SK-N-MC (cell line): ENCODE data around the gene TNFRSF8.

ENCODE experiments used
- DNase-seq: peaks from one replicate; pipeline ENCODE4 v3.0.0-alpha.2; 2011; ENCODE audit warnings: low read depth, low spot score
- H3K27ac ChIP-seq: fragments of 200-600 bp; sonication (generic); 2 replicates; pipeline ENCODE4 v1.5.1; 2016; ENCODE audit warnings: mixed run types
- H3K36me3 ChIP-seq: fragments of 200-600 bp; sonication (generic); 2 replicates; pipeline ENCODE4 v1.6.1; 2017; ENCODE audit warnings: antibody characterized with exemption, low read length, mixed read lengths; ENCODE audit not compliant: insufficient read depth
- H3K4me3 ChIP-seq: fragments of 200-600 bp; sonication (generic); 2 replicates; pipeline ENCODE4 v1.5.1; 2016
- H3K9ac ChIP-seq: fragments of 200-600 bp; sonication (generic); 2 replicates; pipeline ENCODE4 v1.8.0; 2017; ENCODE audit warnings: mixed run types, mixed read lengths; ENCODE audit not compliant: insufficient read length
- H3K9me3 ChIP-seq: fragments of 200-600 bp; sonication (generic); 2 replicates; pipeline ENCODE4 v1.6.1; 2017; ENCODE audit warnings: low read depth, mild to moderate bottlenecking, antibody characterized with exemption, low read length, moderate library complexity, mixed read lengths
- EZH2 ChIP-seq: fragments of 200-600 bp; sonication (generic); IDR thresholded peaks from one replicate; pipeline ENCODE4 v1.6.1; 2017; ENCODE audit warnings: antibody characterized with exemption
- FOXP2 ChIP-seq: optimal IDR thresholded peaks from 2 replicates; pipeline ENCODE3; 2011; ENCODE audit warnings: mild to moderate bottlenecking, moderate library complexity; ENCODE audit not compliant: insufficient read depth; ENCODE audit errors: extremely low read length, control extremely low read depth
- POLR2AphosphoS5 ChIP-seq: IDR thresholded peaks from 2 replicates; pipeline ENCODE4 v1.6.1; 2012; ENCODE audit warnings: mild to moderate bottlenecking, low read depth, low read length, borderline replicate concordance

The TNFRSF8 gene

DNA sequence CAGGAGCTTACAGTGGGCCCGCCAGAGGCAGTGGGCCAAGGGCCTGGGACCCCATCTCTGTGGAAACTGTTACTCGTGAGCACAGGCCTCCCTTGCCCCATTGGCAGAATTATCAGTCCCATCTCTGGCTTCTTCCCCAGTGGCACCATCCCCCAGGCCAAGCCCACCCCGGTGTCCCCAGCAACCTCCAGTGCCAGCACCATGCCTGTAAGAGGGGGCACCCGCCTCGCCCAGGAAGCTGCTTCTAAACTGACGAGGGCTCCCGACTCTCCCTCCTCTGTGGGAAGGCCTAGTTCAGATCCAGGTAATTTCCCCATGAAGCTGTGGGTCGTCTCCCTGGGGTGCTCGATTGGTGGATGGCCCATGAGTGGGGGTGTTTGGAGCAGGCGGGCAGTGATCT, 46.8 kb downstream of the TNFRSF8 start:
- H3K27ac ChIP-seq = no peak overlapping the region
- no peak overlapping the region for H3K9ac ChIP-seq
- no peaks in the 10 kb centered on the region for H3K36me3 ChIP-seq

DNA sequence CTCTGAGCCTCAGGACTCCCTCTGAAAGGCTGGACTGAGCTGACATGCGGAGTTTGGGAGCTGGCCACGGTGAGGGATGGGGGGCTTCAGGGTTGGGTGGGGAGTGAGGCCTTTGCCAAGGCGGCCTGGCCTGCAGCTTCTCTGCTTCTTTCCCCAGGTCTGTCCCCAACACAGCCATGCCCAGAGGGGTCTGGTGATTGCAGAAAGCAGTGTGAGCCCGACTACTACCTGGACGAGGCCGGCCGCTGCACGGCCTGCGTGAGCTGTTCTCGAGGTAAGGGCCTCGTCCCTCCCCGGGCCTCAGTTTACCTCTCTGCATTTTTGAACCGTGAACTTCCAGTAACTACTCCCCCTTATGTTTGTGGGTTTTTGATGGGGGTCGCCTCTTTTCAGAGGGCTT, 48.6 kb downstream of the TNFRSF8 start:
- TF ChIP-seq FOXP2 (no peak), EZH2 (no peak), POLR2AphosphoS5 (no peak)
- Histone ChIP-seq H3K9me3 (no peaks in the 10 kb centered on the region), H3K36me3 (no peaks in the 10 kb centered on the region), H3K4me3 (no peak overlapping the region), H3K27ac (no peak overlapping the region), H3K9ac (no peak overlapping the region)
- DNase-seq = no peak

More for the DNA sequence above, 46.8 kb downstream of the TNFRSF8 start:
- TF ChIP-seq POLR2AphosphoS5 = no peak
- TF ChIP-seq EZH2 = no peak
- no peak for TF ChIP-seq FOXP2
- DNase-seq = no peak
- no peak overlapping the region for H3K4me3 ChIP-seq
- no peaks in the 10 kb centered on the region for H3K9me3 ChIP-seq

DNA sequence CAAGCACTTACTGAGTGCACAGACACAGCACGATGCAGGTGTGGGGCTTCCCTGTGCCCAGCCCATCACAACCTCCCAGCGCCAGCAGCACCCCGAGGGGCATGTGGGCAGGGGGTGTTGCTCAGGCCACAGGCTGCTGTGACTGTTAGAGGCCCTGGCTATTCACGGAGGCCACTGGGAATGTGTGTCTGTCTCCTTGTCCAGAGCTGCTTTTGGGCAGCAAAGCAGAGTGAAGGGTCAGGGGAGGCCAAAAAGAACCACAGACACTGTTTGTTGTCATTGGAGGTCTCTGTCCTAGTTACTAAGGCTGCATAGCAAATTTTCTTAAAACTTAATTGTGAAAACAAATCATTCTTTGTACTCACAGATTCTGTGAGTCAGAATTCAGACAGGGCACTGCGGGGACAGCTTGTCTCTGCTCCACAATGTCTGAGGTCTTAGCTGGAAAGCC, 49.6 kb downstream of the TNFRSF8 start:
- H3K27ac ChIP-seq = no peak overlapping the region
- no peak for DNase-seq
- H3K36me3 ChIP-seq = no peaks in the 10 kb centered on the region
- TF ChIP-seq FOXP2 (no peak), POLR2AphosphoS5 (no peak), EZH2 (no peak)
- no peak overlapping the region for H3K9ac ChIP-seq
- no peak overlapping the region for H3K4me3 ChIP-seq
- no peaks in the 10 kb centered on the region for H3K9me3 ChIP-seq

DNA sequence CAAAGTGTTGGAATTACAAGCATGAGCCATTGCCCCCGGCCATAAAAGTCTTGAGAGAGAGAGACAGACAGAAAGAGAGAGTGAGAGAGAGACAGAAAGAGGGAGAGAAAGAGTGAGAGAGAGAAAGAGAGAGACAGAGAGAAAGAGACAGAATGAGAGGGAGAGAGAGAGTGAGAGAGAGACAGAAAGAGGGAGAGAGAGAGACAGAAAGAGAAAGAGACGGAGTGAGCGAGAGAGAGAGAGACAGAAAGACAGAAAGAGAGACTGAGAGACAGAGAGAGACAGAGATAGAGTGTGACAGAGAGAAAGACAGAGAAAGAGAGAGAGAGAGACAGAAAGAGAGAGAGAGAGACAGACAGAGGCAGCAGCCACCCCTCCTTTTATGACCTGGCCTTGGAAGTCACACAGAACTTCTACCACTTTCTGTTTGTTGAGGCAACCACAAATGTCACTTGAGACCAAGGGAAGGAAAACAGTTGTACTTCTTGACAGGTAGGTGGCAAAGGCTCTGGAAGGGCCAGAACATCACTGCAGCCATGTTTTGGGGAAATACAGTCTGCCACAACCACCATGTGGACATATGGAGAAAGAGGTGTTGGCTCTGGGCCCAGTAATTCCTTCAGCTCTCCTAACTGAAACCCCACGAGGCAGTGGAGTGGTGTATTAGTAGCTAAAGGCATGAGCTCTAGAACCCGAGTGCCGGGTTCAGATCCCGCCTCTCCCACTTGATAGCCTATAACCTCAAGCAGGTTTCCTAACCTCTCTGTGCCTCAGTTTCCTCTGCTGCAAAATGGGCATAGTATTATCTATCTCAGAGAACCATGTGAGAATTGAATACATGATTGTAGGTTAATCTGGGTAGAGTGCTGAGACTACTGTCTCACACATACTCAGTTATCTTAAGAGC, 50.6 kb downstream of the TNFRSF8 start:
- Histone ChIP-seq H3K4me3 (no peak overlapping the region), H3K27ac (no peak overlapping the region), H3K9ac (no peak overlapping the region), H3K9me3 (no peaks in the 10 kb centered on the region), H3K36me3 (no peaks in the 10 kb centered on the region)
- TF ChIP-seq FOXP2 (no peak), EZH2 (no peak), POLR2AphosphoS5 (no peak)
- no peak for DNase-seq

DNA sequence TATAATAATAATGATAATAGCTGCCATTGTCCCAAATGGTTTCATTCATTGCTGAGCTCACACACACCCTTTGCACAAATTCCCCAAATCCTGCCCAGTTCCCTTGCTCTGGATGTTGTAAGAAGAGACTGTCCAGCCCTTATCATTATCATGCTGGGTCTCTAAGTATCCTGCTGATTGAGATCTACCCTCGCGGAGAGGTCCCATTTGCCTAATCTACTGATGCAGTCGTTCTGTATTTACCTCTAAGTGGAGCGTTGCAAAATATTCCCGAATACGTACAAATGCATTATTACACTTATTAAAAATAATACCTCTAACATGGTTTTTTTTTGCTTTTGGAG, 51.2 kb downstream of the TNFRSF8 start:
- no peak overlapping the region for H3K4me3 ChIP-seq
- no peak for DNase-seq
- no peak for TF ChIP-seq POLR2AphosphoS5
- no peak for TF ChIP-seq FOXP2
- TF ChIP-seq EZH2 = no peak
- H3K9me3 ChIP-seq = no peaks in the 10 kb centered on the region
- no peak overlapping the region for H3K9ac ChIP-seq
- no peaks in the 10 kb centered on the region for H3K36me3 ChIP-seq
- H3K27ac ChIP-seq = no peak overlapping the region

DNA sequence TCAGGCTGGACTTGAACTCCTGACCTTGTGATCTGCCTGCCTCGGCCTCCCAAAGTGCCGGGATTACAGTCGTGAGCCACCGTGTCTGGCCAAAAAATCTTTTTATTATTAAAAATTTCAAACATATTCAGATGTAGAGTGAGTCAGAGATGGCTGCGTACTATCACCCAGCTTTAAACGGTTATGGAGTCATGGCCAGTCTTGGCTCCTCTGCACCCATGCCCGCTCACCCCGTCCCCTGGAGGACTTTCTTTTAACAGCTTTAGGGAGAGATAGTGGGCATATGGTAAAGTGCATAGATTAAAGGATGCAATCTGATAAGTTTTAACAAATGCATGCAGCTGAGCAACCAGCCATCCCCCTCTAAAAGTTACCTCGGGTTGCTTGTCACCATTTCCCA, 51.8 kb downstream of the TNFRSF8 start:
- H3K4me3 ChIP-seq = no peak overlapping the region
- no peak for DNase-seq
- H3K36me3 ChIP-seq = no peaks in the 10 kb centered on the region
- no peak overlapping the region for H3K27ac ChIP-seq
- H3K9ac ChIP-seq = no peak overlapping the region
- no peaks in the 10 kb centered on the region for H3K9me3 ChIP-seq
- TF ChIP-seq POLR2AphosphoS5 (no peak), FOXP2 (no peak), EZH2 (no peak)

DNA sequence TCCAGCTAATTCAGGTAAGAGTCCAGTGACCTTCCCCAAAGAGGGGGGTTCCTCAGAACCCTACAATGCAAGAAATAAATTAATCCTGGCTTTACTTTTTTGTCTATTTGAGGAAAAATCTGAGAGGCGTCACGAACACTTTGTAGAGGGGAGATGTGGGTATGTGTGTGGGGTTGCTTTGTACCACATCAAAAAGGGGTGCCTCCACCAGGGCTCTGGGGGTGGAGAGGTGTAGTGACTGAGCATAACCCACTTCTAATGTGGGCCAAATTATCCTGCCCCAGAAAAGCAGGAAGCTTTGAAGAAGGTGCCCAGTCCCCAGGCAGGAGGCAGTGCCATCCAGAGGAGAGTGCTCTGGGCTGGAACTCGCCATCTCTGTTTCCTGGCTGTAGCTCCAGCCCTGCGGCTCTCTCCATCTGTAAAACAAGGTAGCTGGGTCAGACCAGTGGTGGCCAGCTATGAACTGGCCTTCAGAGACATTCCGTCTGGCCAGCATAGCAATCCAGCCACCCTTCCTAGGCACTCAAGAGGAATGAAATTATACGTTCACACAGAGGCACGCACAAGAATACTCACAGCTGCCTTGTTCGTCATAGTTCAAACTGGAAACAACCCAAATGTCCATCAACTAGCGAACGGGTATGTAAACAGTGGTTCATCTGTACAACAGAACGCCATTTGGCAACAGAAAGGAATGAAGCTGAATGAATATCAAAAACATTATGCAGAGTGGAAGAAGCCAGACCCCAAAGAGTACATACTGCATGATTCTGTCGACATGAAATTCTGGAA, 58.3 kb downstream of the TNFRSF8 start:
- no peak for DNase-seq
- no peak overlapping the region for H3K27ac ChIP-seq
- no peak overlapping the region for H3K9ac ChIP-seq
- H3K4me3 ChIP-seq = no peak overlapping the region
- H3K36me3 ChIP-seq = no peaks in the 10 kb centered on the region
- no peak for TF ChIP-seq POLR2AphosphoS5
- no peak for TF ChIP-seq FOXP2
- no peak for TF ChIP-seq EZH2
- no peaks in the 10 kb centered on the region for H3K9me3 ChIP-seq

DNA sequence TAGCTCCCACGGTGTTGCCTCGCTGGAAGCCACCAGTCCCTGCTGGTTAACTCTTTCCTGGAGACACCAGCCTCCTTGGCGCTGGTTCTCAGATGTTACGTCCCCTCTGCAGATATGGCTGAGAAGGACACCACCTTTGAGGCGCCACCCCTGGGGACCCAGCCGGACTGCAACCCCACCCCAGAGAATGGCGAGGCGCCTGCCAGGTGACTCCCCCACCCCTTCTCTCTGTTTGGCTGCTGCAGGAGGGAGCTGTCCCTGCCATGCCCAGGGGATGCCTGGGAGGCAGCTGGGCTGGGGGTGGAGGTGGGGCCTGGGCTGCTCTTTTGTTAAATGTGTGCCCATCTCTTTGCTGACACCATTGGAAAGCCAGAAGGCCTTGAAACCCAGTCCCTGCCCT, 60.1 kb downstream of the TNFRSF8 start:
- no peaks in the 10 kb centered on the region for H3K36me3 ChIP-seq
- no peaks in the 10 kb centered on the region for H3K9me3 ChIP-seq
- TF ChIP-seq FOXP2 = no peak
- TF ChIP-seq POLR2AphosphoS5 = no peak
- TF ChIP-seq EZH2 = no peak
- H3K4me3 ChIP-seq = no peak overlapping the region
- no peak for DNase-seq
- no peak overlapping the region for H3K9ac ChIP-seq
- H3K27ac ChIP-seq = no peak overlapping the region
